ENCODE results near the gene CCNG2.

The CCNG2 gene

DNA sequence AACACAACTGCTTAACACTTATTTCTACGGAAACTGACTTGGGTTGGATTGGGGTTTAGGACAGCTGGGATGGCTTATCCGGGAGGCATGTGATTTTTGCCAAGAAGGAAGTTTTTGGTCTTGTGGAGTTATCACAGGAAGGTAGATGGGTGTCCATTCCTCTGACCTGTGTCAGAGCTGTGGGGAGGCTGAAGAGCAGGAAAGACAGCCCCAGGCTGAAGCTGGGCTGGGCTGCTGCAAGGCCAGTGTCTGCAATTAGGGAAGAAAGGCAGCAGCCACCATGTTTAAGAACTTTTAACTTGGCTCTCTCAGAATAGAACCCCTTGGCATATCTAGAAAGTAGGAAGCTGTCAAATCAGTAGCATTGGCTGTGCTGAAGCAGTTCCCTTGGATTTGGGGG, 42.3 kb downstream of the CCNG2 start:
- TF ChIP-seq, protein P1, sequence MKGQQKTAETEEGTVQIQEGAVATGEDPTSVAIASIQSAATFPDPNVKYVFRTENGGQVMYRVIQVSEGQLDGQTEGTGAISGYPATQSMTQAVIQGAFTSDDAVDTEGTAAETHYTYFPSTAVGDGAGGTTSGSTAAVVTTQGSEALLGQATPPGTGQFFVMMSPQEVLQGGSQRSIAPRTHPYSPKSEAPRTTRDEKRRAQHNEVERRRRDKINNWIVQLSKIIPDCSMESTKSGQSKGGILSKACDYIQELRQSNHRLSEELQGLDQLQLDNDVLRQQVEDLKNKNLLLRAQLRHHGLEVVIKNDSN (IDR thresholded peaks at IDR 0.05), result no peak
- TF ChIP-seq CEBPB (IDR thresholded peaks at IDR 0.05) (no peak), CREB1 (IDR thresholded peaks at IDR 0.05; ENCODE audit: low read depth) (no peak), NFIC (IDR thresholded peaks at IDR 0.05) (no peak), EGR1 (IDR thresholded peaks at IDR 0.05) (no peak), RAD21 (IDR thresholded peaks at IDR 0.05; ENCODE audit: low read depth) (no peak), ZBTB7A (IDR thresholded peaks at IDR 0.05; ENCODE audit: low read depth) (no peak), REST (IDR thresholded peaks at IDR 0.05; ENCODE audit: low read depth) (no peak), EP300 (IDR thresholded peaks at IDR 0.05; ENCODE audit: borderline replicate concordance) (no peak), TAF1 (IDR thresholded peaks at IDR 0.05; ENCODE audit: low read depth) (no peak)

- TF ChIP-seq CEBPB (IDR thresholded peaks at IDR 0.05), result no peak
Observed at GRCh38 chr4:77199701-77200100, 42.7 kb downstream of the CCNG2 start.

- TF ChIP-seq TCF12 (IDR thresholded peaks at IDR 0.05; ENCODE audit: low read depth) (no peak), TEAD4 (IDR thresholded peaks at IDR 0.05) (no peak), CEBPB (IDR thresholded peaks at IDR 0.05) (no peak), TAF1 (IDR thresholded peaks at IDR 0.05; ENCODE audit: low read depth) (no peak), FOXM1 (IDR thresholded peaks at IDR 0.05; ENCODE audit: borderline replicate concordance, low read depth) (no peak), YY1 (IDR thresholded peaks at IDR 0.05; ENCODE audit: low read depth) (no peak), NFIC (IDR thresholded peaks at IDR 0.05) (no peak), EGR1 (IDR thresholded peaks at IDR 0.05) (no peak), EP300 (IDR thresholded peaks at IDR 0.05; ENCODE audit: borderline replicate concordance) (no peak), CREB1 (IDR thresholded peaks at IDR 0.05; ENCODE audit: low read depth) (no peak), REST (IDR thresholded peaks at IDR 0.05; ENCODE audit: low read depth) (no peak), RAD21 (IDR thresholded peaks at IDR 0.05; ENCODE audit: low read depth) (no peak), ZBTB7A (IDR thresholded peaks at IDR 0.05; ENCODE audit: low read depth) (no peak)
- TF ChIP-seq, protein P1 (IDR thresholded peaks at IDR 0.05), result no peak
- TF ChIP-seq, protein P2, sequence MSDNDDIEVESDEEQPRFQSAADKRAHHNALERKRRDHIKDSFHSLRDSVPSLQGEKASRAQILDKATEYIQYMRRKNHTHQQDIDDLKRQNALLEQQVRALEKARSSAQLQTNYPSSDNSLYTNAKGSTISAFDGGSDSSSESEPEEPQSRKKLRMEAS (IDR thresholded peaks at IDR 0.05), result no peak
Observed at GRCh38 chr4:77201343-77201742, 44.3 kb downstream of the CCNG2 start.

DNA sequence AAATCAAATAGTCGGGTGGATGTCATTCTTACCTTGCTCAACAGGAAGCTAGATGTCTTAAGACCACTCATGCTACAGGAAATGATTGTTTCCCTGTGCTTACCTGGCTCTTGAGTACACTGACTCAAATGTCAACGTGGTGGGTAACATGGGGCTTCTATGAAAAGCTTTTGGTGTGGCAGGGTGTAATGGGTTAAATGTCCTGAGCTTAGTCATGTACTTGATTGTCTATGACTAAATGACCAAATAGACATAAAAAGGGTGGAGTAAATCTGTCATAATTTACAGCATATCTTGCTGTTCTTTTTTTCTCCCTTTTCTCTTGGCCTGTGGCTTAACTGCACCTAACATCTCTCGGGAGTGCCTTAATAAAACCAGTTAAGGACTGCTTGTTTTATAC, 44.9 kb downstream of the CCNG2 start:
- TF ChIP-seq RAD21 (IDR thresholded peaks at IDR 0.05; ENCODE audit: low read depth), result no peak
- TF ChIP-seq REST (IDR thresholded peaks at IDR 0.05; ENCODE audit: low read depth), result no peak
- TF ChIP-seq YY1 (IDR thresholded peaks at IDR 0.05; ENCODE audit: low read depth), result no peak

DNA sequence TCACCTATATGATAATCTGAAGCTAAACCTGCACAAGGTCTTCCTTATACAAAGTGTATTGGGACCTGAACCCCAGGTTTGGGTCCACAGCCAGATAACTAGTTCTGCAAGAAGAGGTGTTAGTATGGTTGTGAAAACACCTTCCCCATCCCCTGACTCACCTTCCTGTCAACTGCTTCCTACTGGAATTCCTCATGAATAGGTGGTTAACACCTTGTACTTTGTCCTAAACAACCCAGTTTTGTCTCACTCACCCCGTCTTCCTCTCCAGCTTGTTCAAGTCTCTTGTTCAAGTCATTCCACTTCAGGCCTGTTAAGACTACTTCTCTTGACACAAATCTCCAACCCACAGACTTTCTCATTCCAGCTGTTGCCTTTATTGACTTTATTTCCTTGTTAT, 45.5 kb downstream of the CCNG2 start:
- TF ChIP-seq RAD21 (IDR thresholded peaks at IDR 0.05; ENCODE audit: low read depth) (no peak), REST (IDR thresholded peaks at IDR 0.05; ENCODE audit: low read depth) (no peak), TEAD4 (IDR thresholded peaks at IDR 0.05) (no peak), EP300 (IDR thresholded peaks at IDR 0.05; ENCODE audit: borderline replicate concordance) (no peak)

Data from Ishikawa (cell line).